Neural cell (in vitro differentiated cells): ENCODE results near the gene ALX4. TPM values are rescaled to one million over a fixed set of nuclear protein-coding genes. Genes with fewer than 3 reads are reported as not detected.

Experiments used
- H2AFZ ChIP-seq: fragments of 200-600, 300-800 bp; sonication (generic), shearing (Covaris generic); 2 replicates; pipeline ENCODE4 v1.6.0; 2014; ENCODE audit warnings: low read depth, mild to moderate bottlenecking, antibody characterized with exemption, low read length, moderate library complexity
- H3F3A ChIP-seq: fragments of 200-600 bp; shearing (Covaris generic); 2 replicates; pipeline ENCODE4 v1.6.1; 2016; ENCODE audit warnings: mild to moderate bottlenecking, moderate library complexity, mixed read lengths, antibody characterized with exemption, low read length; ENCODE audit not compliant: insufficient read depth, poor library complexity, severe bottlenecking
- H3K27ac ChIP-seq: fragments of 200-600, 300-800 bp; sonication (generic), shearing (Covaris generic); 2 replicates; pipeline ENCODE4 v1.5.1; 2014; ENCODE audit warnings: mild to moderate bottlenecking, low read length, moderate library complexity
- H3K27me3 ChIP-seq: fragments of 300-800, 200-600 bp; sonication (generic), shearing (Covaris generic); 2 replicates; pipeline ENCODE4 v1.6.0; 2014; ENCODE audit warnings: mild to moderate bottlenecking, low read depth, low read length, moderate library complexity; ENCODE audit not compliant: insufficient read depth
- H3K36me3 ChIP-seq: fragments of 300-800, 200-600 bp; sonication (generic), shearing (Covaris generic); 2 replicates; pipeline ENCODE4 v1.5.1; 2014; ENCODE audit warnings: mild to moderate bottlenecking, antibody characterized with exemption, low read length, moderate library complexity; ENCODE audit not compliant: insufficient read depth
- H3K4me2 ChIP-seq: fragments of 300-800, 200-600 bp; sonication (generic), shearing (Covaris generic); 2 replicates; pipeline ENCODE4 v1.6.0; 2014; ENCODE audit warnings: mild to moderate bottlenecking, low read length
- H3K4me3 ChIP-seq: fragments of 300-800, 200-600 bp; sonication (generic), shearing (Covaris generic); 2 replicates; pipeline ENCODE4 v1.5.1; 2014; ENCODE audit warnings: mild to moderate bottlenecking, low read length, moderate library complexity
- H3K79me2 ChIP-seq: fragments of 200-600 bp; shearing (Covaris generic); replicated peaks from 2 replicates; pipeline ENCODE4 v1.6.0; 2014; ENCODE audit warnings: mild to moderate bottlenecking, low read length, moderate library complexity; ENCODE audit not compliant: insufficient read depth
- H3K9ac ChIP-seq: fragments of 300-800, 200-600 bp; sonication (generic), shearing (Covaris generic); 2 replicates; pipeline ENCODE4 v1.6.1; 2016; ENCODE audit warnings: mild to moderate bottlenecking, low read length, mixed read lengths
- H3K9me2 ChIP-seq: fragments of 200-600 bp; shearing (Covaris generic); 2 replicates; pipeline ENCODE4 v1.6.1; 2016; ENCODE audit warnings: mild to moderate bottlenecking, low read length, mixed read lengths; ENCODE audit not compliant: insufficient read depth
- H3K9me3 ChIP-seq: fragments of 200-600, 300-800 bp; sonication (generic), shearing (Covaris generic); 2 replicates; pipeline ENCODE4 v1.6.1; 2016; ENCODE audit warnings: mild to moderate bottlenecking, mixed run types, low read length, moderate library complexity, mixed read lengths
- H4K20me1 ChIP-seq: fragments of 200-600 bp; shearing (Covaris generic); 2 replicates; pipeline ENCODE4 v1.6.1; 2016; ENCODE audit warnings: mild to moderate bottlenecking, mixed run types; ENCODE audit not compliant: insufficient read depth
- CTCF ChIP-seq: fragments of 450-650 bp; IDR thresholded peaks from 2 replicates; pipeline ENCODE4 v1.5.1; 2014; ENCODE audit warnings: antibody characterized with exemption, mild to moderate bottlenecking, moderate library complexity; ENCODE audit not compliant: poor library complexity, severe bottlenecking
- EP300 ChIP-seq: fragments of 450-650 bp; conservative IDR thresholded peaks from 2 replicates; pipeline ENCODE4 v1.6.1; 2014; ENCODE audit warnings: antibody characterized with exemption, mild to moderate bottlenecking, moderate library complexity; ENCODE audit not compliant: poor library complexity, severe bottlenecking
- EZH2 ChIP-seq: fragments of 200-600, 300-800 bp; shearing (Covaris generic), sonication (generic); IDR thresholded peaks from 2 replicates; pipeline ENCODE4 v1.6.1; 2014; ENCODE audit warnings: antibody characterized with exemption, low read length, borderline replicate concordance, mild to moderate bottlenecking; ENCODE audit not compliant: insufficient read depth, poor library complexity, severe bottlenecking
- MXI1 ChIP-seq: fragments of 450-650 bp; conservative IDR thresholded peaks from 2 replicates; pipeline ENCODE4 v1.6.1; 2014; ENCODE audit warnings: antibody characterized with exemption, mild to moderate bottlenecking; ENCODE audit not compliant: poor library complexity, severe bottlenecking
- POLR2AphosphoS5 ChIP-seq: IDR thresholded peaks from 2 replicates; pipeline ENCODE4 v1.6.1; 2012
- RAD21 ChIP-seq: fragments of 450-650 bp; conservative IDR thresholded peaks from 2 replicates; pipeline ENCODE4 v1.6.1; 2014; ENCODE audit warnings: antibody characterized with exemption, mild to moderate bottlenecking, moderate library complexity
- SMC3 ChIP-seq: fragments of 450-650 bp; conservative IDR thresholded peaks from 2 replicates; pipeline ENCODE4 v1.6.1; 2014; ENCODE audit warnings: antibody characterized with exemption, mild to moderate bottlenecking, moderate library complexity; ENCODE audit not compliant: poor library complexity
- TAF1 ChIP-seq: IDR thresholded peaks from 2 replicates; pipeline ENCODE4 v1.6.1; 2012; ENCODE audit warnings: low read depth
- polyA plus RNA-seq: library from polyadenylated mRNA; depleted of rRNA; stranded (reverse); fragments of >200 nt; gene quantifications from 2 replicates; pipeline ENCODE4 v1.2.3, GENCODE V29; 2014
- TF ChIP-seq, protein P1 (sequence below): IDR thresholded peaks from 2 replicates; pipeline ENCODE4 v1.6.1; 2012; ENCODE audit warnings: borderline replicate concordance

Gene ALX4
- polyA plus RNA-seq, 1 donor from 2014 or later: not detected

- no peak overlapping the region for H3K9ac ChIP-seq
- H3K27me3 ChIP-seq: no peaks in the 10 kb centered on the region
- no peaks in the 10 kb centered on the region for H3K9me3 ChIP-seq
- no peaks in the 10 kb centered on the region for H3F3A ChIP-seq
- no peaks in the 10 kb centered on the region for H3K9me2 ChIP-seq
- no peak overlapping the region for H2AFZ ChIP-seq
- no peaks in the 10 kb centered on the region for H3K36me3 ChIP-seq
- H4K20me1 ChIP-seq: no peaks in the 10 kb centered on the region
- H3K27ac ChIP-seq: no peak overlapping the region
- H3K4me2 ChIP-seq: no peak overlapping the region
- TF ChIP-seq EZH2: no peak
- TF ChIP-seq TAF1: no peak
- TF ChIP-seq CTCF: no peak
- TF ChIP-seq RAD21: no peak
- TF ChIP-seq, protein P1, sequence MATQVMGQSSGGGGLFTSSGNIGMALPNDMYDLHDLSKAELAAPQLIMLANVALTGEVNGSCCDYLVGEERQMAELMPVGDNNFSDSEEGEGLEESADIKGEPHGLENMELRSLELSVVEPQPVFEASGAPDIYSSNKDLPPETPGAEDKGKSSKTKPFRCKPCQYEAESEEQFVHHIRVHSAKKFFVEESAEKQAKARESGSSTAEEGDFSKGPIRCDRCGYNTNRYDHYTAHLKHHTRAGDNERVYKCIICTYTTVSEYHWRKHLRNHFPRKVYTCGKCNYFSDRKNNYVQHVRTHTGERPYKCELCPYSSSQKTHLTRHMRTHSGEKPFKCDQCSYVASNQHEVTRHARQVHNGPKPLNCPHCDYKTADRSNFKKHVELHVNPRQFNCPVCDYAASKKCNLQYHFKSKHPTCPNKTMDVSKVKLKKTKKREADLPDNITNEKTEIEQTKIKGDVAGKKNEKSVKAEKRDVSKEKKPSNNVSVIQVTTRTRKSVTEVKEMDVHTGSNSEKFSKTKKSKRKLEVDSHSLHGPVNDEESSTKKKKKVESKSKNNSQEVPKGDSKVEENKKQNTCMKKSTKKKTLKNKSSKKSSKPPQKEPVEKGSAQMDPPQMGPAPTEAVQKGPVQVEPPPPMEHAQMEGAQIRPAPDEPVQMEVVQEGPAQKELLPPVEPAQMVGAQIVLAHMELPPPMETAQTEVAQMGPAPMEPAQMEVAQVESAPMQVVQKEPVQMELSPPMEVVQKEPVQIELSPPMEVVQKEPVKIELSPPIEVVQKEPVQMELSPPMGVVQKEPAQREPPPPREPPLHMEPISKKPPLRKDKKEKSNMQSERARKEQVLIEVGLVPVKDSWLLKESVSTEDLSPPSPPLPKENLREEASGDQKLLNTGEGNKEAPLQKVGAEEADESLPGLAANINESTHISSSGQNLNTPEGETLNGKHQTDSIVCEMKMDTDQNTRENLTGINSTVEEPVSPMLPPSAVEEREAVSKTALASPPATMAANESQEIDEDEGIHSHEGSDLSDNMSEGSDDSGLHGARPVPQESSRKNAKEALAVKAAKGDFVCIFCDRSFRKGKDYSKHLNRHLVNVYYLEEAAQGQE: no peak
- TF ChIP-seq MXI1: no peak
- no peak for TF ChIP-seq POLR2AphosphoS5
- no peak for TF ChIP-seq EP300
- H3K4me3 ChIP-seq: no peak overlapping the region
- no peaks in the 10 kb centered on the region for H3K79me2 ChIP-seq
These were observed 21.8 kb downstream of the ALX4 start for GRCh38 chr11:44288133-44288526.

DNA sequence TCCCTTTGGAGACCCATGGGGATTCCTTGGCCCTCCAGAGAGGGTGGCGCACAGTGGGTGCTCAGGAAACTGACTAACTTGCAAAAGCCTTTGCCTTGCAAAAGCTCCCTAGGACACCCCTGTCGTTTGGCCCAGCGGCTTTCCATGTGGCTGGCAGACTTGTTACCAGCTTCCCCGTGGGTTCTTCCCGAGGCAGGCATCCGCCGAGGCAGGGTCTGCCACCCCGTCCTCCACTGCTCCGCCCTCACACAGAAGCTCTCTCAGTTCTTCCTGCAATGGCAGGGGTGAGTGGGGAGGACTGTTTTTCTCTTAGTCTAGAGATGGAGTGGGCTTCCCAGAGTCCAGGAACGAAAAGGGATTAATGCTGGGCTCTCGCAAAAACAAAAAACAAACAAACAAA lies 23.0 kb downstream of the ALX4 start:
- H3K27me3 ChIP-seq: no peaks in the 10 kb centered on the region
- H3K9me2 ChIP-seq: no peaks in the 10 kb centered on the region
- H3K4me2 ChIP-seq: no peak overlapping the region
- H3K9me3 ChIP-seq: no peaks in the 10 kb centered on the region
- no peak overlapping the region for H3K27ac ChIP-seq
- H4K20me1 ChIP-seq: no peaks in the 10 kb centered on the region
- no peaks in the 10 kb centered on the region for H3K79me2 ChIP-seq
- no peak overlapping the region for H2AFZ ChIP-seq
- no peak overlapping the region for H3K4me3 ChIP-seq
- no peak overlapping the region for H3K9ac ChIP-seq
- H3K36me3 ChIP-seq: no peaks in the 10 kb centered on the region
- TF ChIP-seq RAD21: no peak
- TF ChIP-seq EP300: no peak
- TF ChIP-seq MXI1: no peak
- no peak for TF ChIP-seq SMC3
- TF ChIP-seq TAF1: no peak
- no peak for TF ChIP-seq CTCF
- TF ChIP-seq POLR2AphosphoS5: no peak
- TF ChIP-seq, protein P1: no peak
- TF ChIP-seq EZH2: no peak
- H3F3A ChIP-seq: no peaks in the 10 kb centered on the region
